Sigmoid colon (tissue), 7 donors: Measurements from ENCODE around the gene BCL6B. TPM values are rescaled to one million over a fixed set of nuclear protein-coding genes. Genes with fewer than 3 reads are reported as not detected.
A peak's percentile ranks its signal among the peaks of the same experiment; 100 is the strongest.
"Not testable (repeated sequence)": the region's sequence is repeated elsewhere in the genome, so short reads cannot be mapped to it uniquely, and the experiment has no call there.

Experiments
- DNase-seq: peaks from one replicate; pipeline ENCODE4 v3.0.0-alpha.2; 2019
- H3K27ac ChIP-seq, 4 donors: fragments of 200-600 bp; sonication (generic); one replicate each; pipeline ENCODE4 v1.5.1; 2016 to 2019; ENCODE audit warnings: mild to moderate bottlenecking in 1 of 4
- H3K27me3 ChIP-seq, 3 donors: fragments of 200-600 bp; sonication (generic); one replicate each; pipeline ENCODE4 v1.5.1; 2019; ENCODE audit warnings: mild to moderate bottlenecking in 1 of 3
- H3K36me3 ChIP-seq, 4 donors: fragments of 200-600 bp; sonication (generic); one replicate each; pipeline ENCODE4 v1.5.1; 2016 to 2019
- H3K4me1 ChIP-seq, 4 donors: fragments of 200-600 bp; sonication (generic); one replicate each; pipeline ENCODE4 v1.5.1; 2017 to 2019
- H3K4me3 ChIP-seq, 4 donors: fragments of 200-600 bp; sonication (generic); one replicate each; pipeline ENCODE4 v1.5.1; 2017 to 2019; ENCODE audit warnings: mild to moderate bottlenecking in 2 of 4, moderate library complexity in 1 of 4
- H3K9me3 ChIP-seq, 4 donors: fragments of 200-600 bp in 3 of 4; sonication (generic) in 3 of 4; one replicate each; pipeline versions ENCODE4 v1.5.1 to v1.6.1; 2013 to 2019
- CTCF ChIP-seq, 4 experiments: fragments of 450-650 bp in 3 of 4; fragments of 200-600 bp in 1 of 4; IDR thresholded peaks; one replicate each; pipeline ENCODE4 v1.5.1; 2016 to 2019; ENCODE audit warnings: antibody characterized with exemption in 4 of 4, mild to moderate bottlenecking in 3 of 4, moderate library complexity in 2 of 4
- EP300 ChIP-seq, 4 donors: sonication (generic); formaldehyde crosslinking; IDR thresholded peaks; one replicate each; pipeline ENCODE4 v1.6.1; 2017; ENCODE audit warnings: antibody characterized with exemption in 4 of 4
- POLR2A ChIP-seq, 2 donors: fragments of 450-650 bp; IDR thresholded peaks; one replicate each; pipeline ENCODE4 v1.6.1; 2016; ENCODE audit warnings: antibody characterized with exemption in 2 of 2, mild to moderate bottlenecking in 2 of 2, moderate library complexity in 2 of 2
- POLR2AphosphoS5 ChIP-seq, 4 donors: sonication (generic); formaldehyde crosslinking; IDR thresholded peaks; one replicate each; pipeline ENCODE4 v1.6.1; 2017; ENCODE audit warnings: antibody characterized with exemption in 4 of 4
- WGBS, 2 donors: extraction: QIAGEN DNeasy Blood & Tissue Kit; methylation state at CpG; one replicate each; pipeline ENCODE4 v1.1.7; 2013; 5-methylcytosine and 5-hydroxymethylcytosine counted together
- intact Hi-C: fragments of 100-400 bp; cut with DNase I; formaldehyde crosslinking; loops from one replicate; pipeline ENCODE4 v1.15.1; 2023
- polyA plus RNA-seq, 3 donors: library from polyadenylated mRNA; stranded (reverse); fragments of 200-250 nt; gene quantifications; one replicate each; pipeline ENCODE4 v1.2.3, GENCODE V29; 2013
- total RNA-seq, 4 donors: library from RNA; depleted of rRNA; stranded (reverse); fragments of >200 nt; gene quantifications; one replicate each; pipeline ENCODE4 v1.1.0, GENCODE V29; 2016
- donor health status: healthy with polysubstance abuse.
- donor health status: Bipolar disorder and iron deficiency.
- donor health status: healthy.

The BCL6B gene
- total RNA-seq = 1 to 10 TPM in 2 of 4 donors, under 1 TPM in 2; 0.71 to 2.8 (median 1.8) TPM
- polyA plus RNA-seq = 1 to 10 TPM in 2 of 3 donors, under 1 TPM in 1; 0.46 to 3.6 (median 3.3) TPM

GRCh38 chr17:7022781-7023571 is at the start of gene BCL6B:
Gene BCL6B, plus strand, starts transcription at chr17:7023050. Its CDS starts 622 bp downstream, at chr17:7023672.
- H3K4me1 ChIP-seq = peaks cover 0 to 40% (median 37%) of the 10 kb centered on the region in 4 donors
- H3K27me3 ChIP-seq = peaks cover 9 to 30% (median 18%) of the 10 kb centered on the region in 3 donors
- H3K36me3 ChIP-seq = no peaks in the 10 kb centered on the region
- no peak for DNase-seq
- WGBS, 2 donors = 11 to 16% methylated on average over 47 of the region's 47 CpGs
- H3K27ac ChIP-seq = peak within 1 kb of the TSS; percentile 64 to 71 (median 68)
- no peaks in the 10 kb centered on the region for H3K9me3 ChIP-seq
- TF ChIP-seq EP300 (IDR thresholded peaks at IDR 0.05) (no peak), POLR2A (IDR thresholded peaks at IDR 0.05) (no peak), CTCF (IDR thresholded peaks at IDR 0.05) (no peak), POLR2AphosphoS5 (IDR thresholded peaks at IDR 0.05) (no peak)
- H3K4me3 ChIP-seq = peak within 1 kb of the TSS in 3 of 4 donors; percentile 21 to 37 (median 26)
- intact Hi-C loops = loop anchor here (5.0 kb wide), 1 partner anchor 111 kb away; no protein-coding TSS in a partner anchor

GRCh38 chr17:6979440-6979839 is 43.4 kb upstream of the BCL6B start:
- H3K4me1 ChIP-seq, H3K36me3 ChIP-seq, intact Hi-C loops, H3K27me3 ChIP-seq, DNase-seq, H3K4me3 ChIP-seq, H3K9me3 ChIP-seq, H3K27ac ChIP-seq: not testable (repeated sequence)
- WGBS, 2 donors = 95 to 97% methylated on average over 5 of the region's 5 CpGs

GRCh38 chr17:6981426-6981825 is 41.4 kb upstream of the BCL6B start:
- 46 to 70% methylated on average over 1 of the region's 1 CpG for WGBS, 2 donors

GRCh38 chr17:6985266-6985665 is 37.6 kb upstream of the BCL6B start:
- no peaks in the 10 kb centered on the region for H3K9me3 ChIP-seq
- H3K27me3 ChIP-seq = peaks cover 0 to 3% (median 0%) of the 10 kb centered on the region in 3 donors
- intact Hi-C loops = no loop called here
- TF ChIP-seq EP300 (IDR thresholded peaks at IDR 0.05) = no peak
- no peak for TF ChIP-seq POLR2AphosphoS5 (IDR thresholded peaks at IDR 0.05)
- no peak for TF ChIP-seq CTCF (IDR thresholded peaks at IDR 0.05)
- no peak for TF ChIP-seq POLR2A (IDR thresholded peaks at IDR 0.05)
- H3K36me3 ChIP-seq = no peaks in the 10 kb centered on the region
- no peak overlapping the region for H3K27ac ChIP-seq
- WGBS, 2 donors = 81 to 87% methylated on average over 4 of the region's 4 CpGs
- H3K4me1 ChIP-seq = no peaks in the 10 kb centered on the region
- no peak for DNase-seq
- no peak overlapping the region for H3K4me3 ChIP-seq

More at GRCh38 chr17:6981426-6981825, 41.4 kb upstream of the BCL6B start:
- Histone ChIP-seq H3K27me3 (no peaks in the 10 kb centered on the region), H3K36me3 (no peaks in the 10 kb centered on the region), H3K9me3 (no peaks in the 10 kb centered on the region), H3K27ac (no peak overlapping the region), H3K4me3 (no peak overlapping the region), H3K4me1 (no peaks in the 10 kb centered on the region)
- intact Hi-C loops = no loop called here
- no peak for TF ChIP-seq POLR2AphosphoS5 (IDR thresholded peaks at IDR 0.05)
- TF ChIP-seq POLR2A (IDR thresholded peaks at IDR 0.05) = no peak
- no peak for TF ChIP-seq EP300 (IDR thresholded peaks at IDR 0.05)
- no peak for TF ChIP-seq CTCF (IDR thresholded peaks at IDR 0.05)
- no peak for DNase-seq

GRCh38 chr17:6986676-6987075 is 36.2 kb upstream of the BCL6B start:
- peaks cover 0 to 10% (median 0%) of the 10 kb centered on the region in 3 donors for H3K27me3 ChIP-seq
- H3K4me3 ChIP-seq = no peak overlapping the region
- TF ChIP-seq POLR2AphosphoS5 (IDR thresholded peaks at IDR 0.05) (no peak), POLR2A (IDR thresholded peaks at IDR 0.05) (no peak), EP300 (IDR thresholded peaks at IDR 0.05) (no peak), CTCF (IDR thresholded peaks at IDR 0.05) (no peak)
- intact Hi-C loops = no loop called here
- no peaks in the 10 kb centered on the region for H3K9me3 ChIP-seq
- WGBS, 2 donors = 85 to 87% methylated on average over 3 of the region's 3 CpGs
- no peaks in the 10 kb centered on the region for H3K4me1 ChIP-seq
- no peak for DNase-seq
- H3K27ac ChIP-seq = no peak overlapping the region
- no peaks in the 10 kb centered on the region for H3K36me3 ChIP-seq
